GM23248 (cell line): ENCODE measurements around the gene ISM1.

Source experiments
- EZH2 ChIP-seq: fragments of 200-600 bp; sonication (generic); IDR thresholded peaks from 2 replicates; pipeline ENCODE4 v1.6.1; 2018; ENCODE audit warnings: antibody characterized with exemption, mild to moderate bottlenecking; ENCODE audit not compliant: insufficient read depth, poor library complexity, severe bottlenecking
- EZH2phosphoT487 ChIP-seq: fragments of 200-600 bp; sonication (generic); IDR thresholded peaks from 2 replicates; pipeline ENCODE4 v1.6.1; 2018; ENCODE audit warnings: antibody characterized with exemption, moderate library complexity, mild to moderate bottlenecking, low read depth; ENCODE audit not compliant: insufficient read depth

GRCh38 chr20:13271977-13272975 is 51.2 kb downstream of the ISM1 start:
- TF ChIP-seq EZH2phosphoT487 (no peak), EZH2 (no peak)
